Esophagus mucosa (tissue), 1 donor: ENCODE results near the gene PPP1CC. TPM values are rescaled to one million over a fixed set of nuclear protein-coding genes. Genes with fewer than 3 reads are reported as not detected.
"Not testable (repeated sequence)": the region's sequence is repeated elsewhere in the genome, so short reads cannot be mapped to it uniquely, and the experiment has no call there.

Experiments used
- ATAC-seq: fragments of 200-7000 bp; cut with Tn5 transposase; one replicate; pipeline ENCODE4 v1.9.1; 2020
- total RNA-seq: library from RNA; stranded (reverse); gene quantifications from one replicate; pipeline ENCODE4 v1.2.4, GENCODE V29; 2023
- donor health status: DM: yes; HTN: yes; CAD: no.

Gene PPP1CC
- total RNA-seq, 1 donor from 2014 or later = 109 TPM

DNA sequence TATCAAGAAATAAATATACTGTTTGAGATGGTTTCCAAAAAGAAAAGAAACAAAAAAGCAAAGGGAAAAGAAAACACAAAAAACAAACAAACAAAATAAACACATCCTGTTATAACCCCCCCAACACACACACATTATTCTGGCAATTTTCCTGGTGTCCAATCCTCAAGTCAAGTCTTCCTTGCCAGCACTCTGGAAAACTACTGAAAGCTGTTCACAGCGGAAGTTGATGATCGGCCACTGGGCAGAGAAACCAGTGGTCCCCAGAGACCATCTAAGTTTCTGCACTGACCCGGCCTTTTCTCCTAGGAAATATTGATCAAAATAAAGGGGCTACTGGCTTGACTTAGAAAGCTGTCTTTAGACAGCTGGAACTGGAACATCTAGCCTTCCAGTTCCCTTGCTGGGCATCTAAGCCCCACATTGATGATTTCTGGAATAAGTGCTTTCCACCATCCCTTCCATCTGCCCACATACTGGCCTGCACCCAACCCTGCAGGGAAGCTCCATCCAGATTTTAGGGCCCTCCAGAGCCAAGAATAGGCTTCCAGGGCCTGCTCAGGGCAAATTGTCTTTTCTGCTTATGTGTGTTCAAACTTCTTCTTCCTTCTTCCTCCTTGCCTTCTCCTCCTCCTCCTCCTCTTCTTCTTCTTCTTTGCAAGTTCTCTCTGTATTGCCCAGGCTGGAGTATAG lies 11.6 kb upstream of the PPP1CC start:
- no peak for ATAC-seq

GRCh38 chr12:110750784-110751461 lies 8.2 kb upstream of the PPP1CC start:
- no peak for ATAC-seq

GRCh38 chr12:110746550-110746949 lies 3.9 kb upstream of the PPP1CC start:
- ATAC-seq = no peak

GRCh38 chr12:110745542-110746284 lies 3.0 kb upstream of the PPP1CC start:
- ATAC-seq = no peak

DNA sequence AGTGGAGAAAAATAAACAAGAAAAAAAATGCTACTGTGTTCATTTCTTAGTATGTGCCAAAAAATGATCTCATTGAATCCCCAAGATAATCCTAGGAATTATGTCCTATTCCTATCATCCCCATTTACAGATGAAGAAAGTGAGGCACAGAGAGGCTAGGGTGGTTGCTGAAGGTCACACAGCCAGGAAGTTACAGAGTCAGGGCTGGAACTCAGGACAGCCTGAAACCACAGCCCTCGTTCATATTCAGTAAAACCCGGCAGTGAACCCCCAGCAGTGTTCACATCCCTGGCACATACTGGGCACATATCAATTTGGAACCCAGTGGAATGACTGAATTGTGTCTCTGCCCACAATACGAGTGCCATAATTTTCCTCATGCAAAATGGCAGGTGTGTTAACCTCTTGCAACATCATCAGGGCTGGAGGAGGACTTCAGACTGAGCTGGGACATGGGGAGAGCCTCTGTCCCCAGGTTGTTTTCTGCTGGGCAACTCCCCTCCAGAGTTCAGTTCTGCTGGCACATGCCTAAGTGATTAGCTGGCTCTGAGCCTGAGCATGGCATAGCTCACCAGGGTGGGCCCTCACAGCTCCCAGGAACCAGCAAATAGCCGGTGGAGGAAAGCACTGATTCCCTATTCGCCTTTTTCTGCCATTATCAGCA lies 2.0 kb upstream of the PPP1CC start:
- no peak for ATAC-seq

DNA sequence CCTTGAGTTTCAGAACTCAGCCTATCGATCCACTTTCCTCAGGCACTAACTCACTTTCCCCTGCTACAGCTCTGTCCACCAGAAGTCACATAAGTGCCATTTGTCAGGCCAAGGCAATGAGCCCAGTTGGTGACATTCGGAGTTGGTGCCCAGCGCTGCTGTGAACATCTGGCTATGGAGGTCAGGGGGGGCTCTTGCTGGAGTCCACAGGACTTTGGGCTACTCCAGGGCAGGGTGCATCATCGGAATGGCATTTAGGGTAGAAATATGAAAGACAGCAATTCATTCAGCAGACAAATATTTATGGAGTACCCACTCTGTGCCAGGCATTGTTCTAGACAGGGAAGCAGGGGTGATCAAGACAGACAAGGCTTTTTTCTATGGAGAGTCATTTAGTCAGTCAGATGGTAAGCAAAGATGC lies 1.5 kb upstream of the PPP1CC start:
- ATAC-seq = no peak

DNA sequence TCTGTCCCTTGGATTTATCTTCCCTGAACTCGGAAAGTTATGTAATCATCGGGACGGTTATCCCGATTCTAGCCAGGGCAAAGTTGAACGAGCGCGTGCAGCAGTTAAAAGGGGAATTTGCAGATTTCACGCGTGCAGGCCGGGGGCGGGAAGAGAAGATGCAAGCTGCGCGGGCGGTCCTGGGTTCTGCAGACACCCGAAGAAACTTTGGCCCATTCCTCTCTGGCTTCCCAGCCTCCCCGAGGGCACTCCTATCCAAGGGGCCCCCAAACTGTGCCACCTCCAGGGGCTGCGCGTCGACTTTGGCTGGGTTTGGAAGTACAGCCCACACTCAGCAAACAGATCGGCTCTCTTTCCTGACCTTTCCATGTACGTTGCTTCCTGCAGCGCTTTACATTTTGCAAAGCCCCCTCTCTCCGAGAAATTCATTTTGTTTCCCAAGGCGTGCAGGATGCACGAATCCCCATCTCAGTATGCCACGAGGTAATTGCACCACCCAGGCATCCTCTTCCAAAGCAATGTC lies 941 bp upstream of the PPP1CC start:
- no peak for ATAC-seq

- ATAC-seq = peak; percentile 10
Observed at GRCh38 chr12:110742096-110742717, 484 bp downstream of the PPP1CC start.

DNA sequence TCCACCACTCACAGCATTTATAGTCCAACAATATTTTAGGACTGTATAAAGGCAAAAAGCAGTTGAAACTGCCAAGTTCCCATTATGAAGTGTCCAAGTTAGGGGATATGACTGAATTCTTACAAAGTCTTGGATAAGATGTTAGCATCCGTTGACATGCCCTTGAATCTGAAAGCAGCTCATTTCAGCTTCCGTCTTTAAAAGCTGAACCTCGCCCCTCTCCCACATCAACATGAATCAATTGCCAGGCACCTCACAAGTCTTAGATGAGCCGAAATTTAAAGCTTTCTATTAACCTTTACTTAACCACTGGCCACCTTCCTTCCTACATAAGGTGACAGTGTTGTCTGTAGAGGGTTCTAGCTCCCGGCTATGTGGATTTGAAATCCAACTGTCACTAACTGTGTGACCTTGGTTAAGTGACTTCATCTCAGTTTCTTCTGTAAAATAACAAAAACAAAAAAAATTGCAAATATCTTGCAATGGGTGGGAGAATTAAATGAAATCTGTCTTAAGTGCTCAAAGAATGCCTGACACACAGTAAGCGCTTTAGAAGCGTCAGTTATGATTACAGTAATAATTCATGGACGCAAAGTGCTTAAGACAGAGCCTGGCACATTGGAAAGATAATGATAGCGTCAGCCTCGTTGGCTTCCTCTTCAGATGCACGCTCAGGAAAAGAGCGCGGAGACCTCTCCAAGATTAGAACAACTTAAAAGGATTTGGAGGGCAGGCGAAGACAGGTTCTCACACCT lies 1.2 kb downstream of the PPP1CC start:
- no peak for ATAC-seq

DNA sequence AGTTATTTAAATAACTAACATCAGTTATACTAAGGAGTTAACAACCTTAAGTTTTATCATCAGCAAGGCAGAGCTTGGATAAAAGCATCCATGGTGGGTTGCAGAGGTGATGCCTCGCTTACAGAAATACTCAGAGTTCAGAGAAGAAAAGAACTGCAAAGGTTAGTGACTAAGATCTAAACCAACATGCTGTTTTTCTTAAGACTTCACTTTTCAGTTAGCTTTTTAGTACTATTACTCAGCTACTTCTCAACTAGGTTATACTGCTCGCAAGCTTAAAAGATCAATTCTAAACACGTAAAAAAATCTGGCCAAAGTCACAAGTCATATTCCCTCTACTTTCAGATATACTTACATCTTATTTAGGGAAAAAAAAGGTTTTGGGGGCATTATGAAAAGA lies 2.8 kb downstream of the PPP1CC start:
- ATAC-seq = no peak

GRCh38 chr12:110739488-110739887 lies 3.2 kb downstream of the PPP1CC start:
- no peak for ATAC-seq

DNA sequence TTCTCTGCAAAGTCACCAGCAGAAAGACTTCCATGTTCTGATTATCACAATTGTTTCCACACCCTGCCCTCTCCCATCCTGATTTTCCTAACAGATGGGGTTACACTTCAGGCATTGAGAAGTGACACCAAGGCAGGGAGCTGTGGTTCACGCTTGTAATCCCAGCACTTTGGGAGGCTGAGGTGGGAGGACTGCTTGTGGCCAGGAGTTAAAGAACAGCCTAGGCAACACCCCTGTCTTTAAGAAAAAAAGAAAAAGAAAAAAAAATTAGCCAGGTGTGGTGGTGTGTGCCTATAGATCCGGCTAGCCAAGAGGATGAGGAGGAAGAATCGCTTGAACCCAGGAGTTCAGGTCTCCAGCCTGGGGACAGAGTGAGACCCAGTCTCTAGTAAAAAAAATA lies 5.2 kb downstream of the PPP1CC start:
- ATAC-seq = no peak

GRCh38 chr12:110737016-110737415 lies 5.7 kb downstream of the PPP1CC start:
- ATAC-seq = not testable (repeated sequence)

GRCh38 chr12:110733900-110734299 lies 8.8 kb downstream of the PPP1CC start:
- no peak for ATAC-seq

DNA sequence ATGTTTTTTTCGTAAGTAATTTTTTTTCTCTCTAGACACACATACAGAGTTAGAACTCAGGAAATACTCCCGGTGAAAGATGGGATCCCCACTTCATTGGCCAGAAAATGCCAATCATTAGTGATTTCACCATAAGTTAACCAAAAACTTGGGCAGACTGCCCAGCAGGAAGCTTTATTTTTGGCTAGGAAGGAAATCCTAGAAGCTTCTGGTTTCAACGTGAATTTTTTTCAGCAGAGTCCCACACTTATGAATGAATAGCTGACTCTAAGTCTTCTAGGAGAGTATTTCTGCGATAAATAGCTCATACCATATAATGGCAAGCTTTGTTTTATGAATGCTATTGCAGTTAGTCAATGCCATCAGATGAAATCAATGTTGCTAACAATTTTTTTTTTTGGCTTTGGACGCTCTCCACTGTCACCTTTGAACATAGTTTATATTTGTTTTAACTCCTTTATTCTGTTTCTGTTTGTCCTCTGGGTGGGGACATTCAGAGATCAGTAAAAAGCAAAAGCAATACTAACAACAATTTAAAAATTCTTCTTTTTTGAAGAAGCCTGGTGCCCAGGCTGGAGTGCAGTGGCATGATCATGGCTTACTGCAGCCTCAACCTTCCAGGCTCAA lies 9.5 kb downstream of the PPP1CC start:
- ATAC-seq = no peak

GRCh38 chr12:110732572-110732971 lies 10.1 kb downstream of the PPP1CC start:
- ATAC-seq = no peak

- ATAC-seq = no peak
Observed at GRCh38 chr12:110731479-110731878, 11.2 kb downstream of the PPP1CC start.

- ATAC-seq = no peak
Observed at GRCh38 chr12:110728628-110729027, 14.1 kb downstream of the PPP1CC start.

DNA sequence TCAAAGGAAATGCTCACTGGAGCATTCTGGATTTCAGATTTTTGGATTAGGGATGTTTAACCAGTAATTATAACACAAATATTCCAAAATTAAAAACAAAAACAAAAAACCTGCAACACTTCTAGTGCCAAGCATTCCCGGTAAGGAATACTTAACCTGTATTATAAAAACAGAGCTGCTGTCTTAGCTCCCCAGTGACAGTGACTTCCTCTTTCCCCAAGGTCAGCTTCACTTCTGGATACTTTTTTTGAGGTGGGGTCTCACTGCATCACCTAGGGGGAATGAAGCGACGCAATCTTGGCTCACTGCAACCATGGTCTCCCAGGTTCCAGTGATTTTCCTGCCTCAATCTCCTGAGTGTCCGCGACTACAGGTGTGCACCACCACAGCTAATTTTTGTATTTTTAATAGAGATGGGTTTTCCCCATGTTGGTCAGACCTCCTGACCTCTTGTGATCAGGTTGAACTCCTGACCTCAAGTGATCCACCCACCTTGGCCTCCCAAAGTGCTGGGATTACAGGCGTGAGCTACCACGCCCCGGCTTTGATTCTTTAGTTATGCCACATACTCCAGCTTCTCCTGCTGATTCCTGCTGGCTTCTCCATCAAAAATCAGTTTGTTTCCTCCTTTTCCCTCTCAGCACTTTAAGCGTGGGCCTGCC lies 15.9 kb downstream of the PPP1CC start:
- no peak for ATAC-seq

GRCh38 chr12:110726028-110726427 lies 16.7 kb downstream of the PPP1CC start:
- ATAC-seq = no peak

DNA sequence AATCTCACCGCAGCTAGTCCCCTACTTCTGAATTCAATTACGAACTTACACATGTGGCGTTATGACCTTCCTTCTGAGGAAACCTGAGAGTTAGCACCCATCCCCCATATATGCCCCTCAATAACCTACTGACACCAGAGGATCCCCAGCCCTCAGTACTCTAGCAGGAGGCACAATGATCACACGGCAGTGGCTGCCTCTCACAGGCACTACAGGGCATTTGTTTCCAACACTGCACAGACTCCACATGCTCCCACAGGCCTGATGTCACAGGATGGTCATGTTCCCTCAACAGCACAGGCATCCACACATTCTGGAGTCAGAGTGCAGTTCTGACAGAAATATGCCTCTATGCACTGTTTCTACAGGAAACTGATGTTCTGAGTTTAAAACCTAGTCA lies 17.4 kb downstream of the PPP1CC start:
- peak; percentile 13 for ATAC-seq
